NCI-H510A (cell line): Measurements from ENCODE around the gene LONP1.
"Not testable (repeated sequence)": the region's sequence is repeated elsewhere in the genome, so short reads cannot be mapped to it uniquely, and the experiment has no call there.

Experiments used
- DNase-seq: peaks from one replicate; lab custom pipeline; 2025; lab: John Stamatoyannopoulos, UW

The LONP1 gene

DNA sequence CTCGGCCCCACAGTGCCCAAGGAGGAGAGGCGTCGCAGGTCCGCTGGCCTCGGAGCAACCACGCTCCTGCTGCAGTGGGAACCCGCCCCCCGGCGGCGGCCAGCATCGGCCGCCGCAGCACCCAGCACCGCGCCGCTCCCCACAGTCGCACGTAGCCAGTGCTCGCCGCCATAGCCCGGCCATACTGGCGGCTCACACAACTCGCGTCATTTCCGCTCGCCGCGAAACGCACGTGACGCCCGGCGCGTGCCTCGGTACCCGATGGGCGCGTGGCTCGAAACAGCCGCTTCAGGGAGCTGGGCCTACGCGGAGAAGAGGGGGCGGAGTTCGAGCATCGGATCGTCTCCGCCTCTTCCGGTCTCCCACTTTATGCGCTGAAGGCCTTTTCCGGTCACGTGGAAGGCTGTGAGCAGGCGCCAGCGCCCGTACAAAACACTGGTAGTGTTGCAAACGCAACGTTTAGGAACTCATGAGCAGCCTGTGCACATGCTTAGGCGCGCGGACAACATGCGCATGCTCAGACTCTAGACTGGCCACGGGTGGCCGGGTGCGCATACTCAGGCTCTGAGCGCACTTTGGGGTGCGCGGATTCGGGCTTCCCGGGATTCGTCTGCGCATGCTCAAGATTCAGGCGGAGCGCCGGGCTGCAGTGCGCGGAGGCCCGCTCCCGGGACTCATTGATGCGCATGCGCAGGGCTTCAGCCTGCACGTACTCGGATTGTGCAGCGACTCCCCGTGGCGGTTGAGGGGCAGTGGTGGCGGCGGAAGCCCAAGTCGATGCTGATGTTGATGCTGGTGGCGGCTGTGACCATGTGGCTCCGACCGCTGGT lies at the start of gene LONP1, which contains the start of gene CATSPERD:
LONP1 (minus strand) TSS at position 186 of the 830 bp plus-strand sequence; CDS start at position 172, 14 bp downstream.
CATSPERD (plus strand) TSS at position 677 of the 830 bp plus-strand sequence; CDS start at position 778, 101 bp downstream.
- peak; percentile 99 for DNase-seq

DNA sequence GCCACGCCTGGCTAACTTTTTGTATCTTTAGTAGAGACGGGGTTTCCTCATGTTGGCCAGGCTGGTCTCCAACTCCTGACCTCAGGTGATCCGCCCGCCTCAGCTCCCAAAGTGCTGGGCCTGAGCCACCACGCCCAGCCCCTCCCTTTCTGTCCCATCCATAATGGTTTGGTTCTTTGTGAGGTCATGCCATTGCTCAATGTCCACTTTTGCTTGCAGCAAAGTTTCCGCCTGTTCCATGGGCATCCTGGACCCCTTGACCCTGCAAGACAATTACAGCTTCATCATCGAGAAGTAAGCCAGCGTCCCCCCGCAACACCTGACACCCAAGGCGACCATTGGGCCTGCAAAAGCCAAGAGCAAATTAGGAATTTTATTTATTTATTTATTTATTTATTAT lies 48.0 kb upstream of the LONP1 start:
- no peak for DNase-seq

GRCh38 chr19:5765220-5765619 lies 45.3 kb upstream of the LONP1 start:
- no peak for DNase-seq

GRCh38 chr19:5762608-5763217 lies 42.8 kb upstream of the LONP1 start:
- DNase-seq = no peak

- no peak for DNase-seq
Measured at GRCh38 chr19:5753743-5754142, 33.8 kb upstream of the LONP1 start.

GRCh38 chr19:5751709-5752108 lies 31.8 kb upstream of the LONP1 start:
- no peak for DNase-seq

DNA sequence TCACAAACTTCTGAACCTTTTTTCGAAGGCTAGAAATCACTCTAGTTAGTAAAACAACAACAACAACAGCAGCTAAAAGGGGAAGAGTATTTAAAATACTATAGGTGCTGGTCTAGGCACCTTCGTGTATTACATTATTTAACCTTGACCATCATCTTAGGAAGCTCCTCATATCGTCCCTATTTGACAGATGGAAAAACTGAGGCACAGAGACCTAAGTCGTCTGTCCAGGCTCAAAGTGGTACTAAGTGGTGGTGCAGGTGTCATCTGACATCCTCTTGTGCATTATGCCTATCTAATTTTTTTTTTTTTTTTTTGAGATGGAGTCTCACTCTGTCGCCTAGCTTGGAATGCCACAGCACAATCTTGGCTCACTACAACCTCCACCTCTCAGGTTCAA lies 29.6 kb upstream of the LONP1 start:
- DNase-seq = no peak

GRCh38 chr19:5748920-5749319 lies 29.0 kb upstream of the LONP1 start:
- DNase-seq = not testable (repeated sequence)

DNA sequence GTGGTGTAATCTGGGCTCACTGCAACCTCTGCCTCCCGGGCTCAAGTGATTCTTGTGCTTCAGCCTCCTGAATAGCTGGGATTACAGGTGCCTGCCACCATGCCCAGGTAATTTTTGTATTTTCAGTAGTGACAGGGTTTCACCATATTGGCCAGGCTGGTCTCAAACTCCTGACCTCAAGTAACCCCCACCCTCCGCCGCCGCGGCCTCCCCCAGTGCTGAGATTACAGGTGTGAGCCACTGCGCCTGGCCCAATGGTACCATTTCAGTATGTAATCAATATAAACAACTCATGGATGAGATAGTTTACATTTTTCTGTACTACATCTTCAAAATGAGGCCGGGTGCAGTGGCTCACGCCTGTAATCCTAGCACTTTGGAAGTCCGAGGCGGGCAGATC lies 25.1 kb upstream of the LONP1 start:
- DNase-seq = not testable (repeated sequence)

- no peak for DNase-seq
Measured at GRCh38 chr19:5743630-5744029, 23.7 kb upstream of the LONP1 start.

DNA sequence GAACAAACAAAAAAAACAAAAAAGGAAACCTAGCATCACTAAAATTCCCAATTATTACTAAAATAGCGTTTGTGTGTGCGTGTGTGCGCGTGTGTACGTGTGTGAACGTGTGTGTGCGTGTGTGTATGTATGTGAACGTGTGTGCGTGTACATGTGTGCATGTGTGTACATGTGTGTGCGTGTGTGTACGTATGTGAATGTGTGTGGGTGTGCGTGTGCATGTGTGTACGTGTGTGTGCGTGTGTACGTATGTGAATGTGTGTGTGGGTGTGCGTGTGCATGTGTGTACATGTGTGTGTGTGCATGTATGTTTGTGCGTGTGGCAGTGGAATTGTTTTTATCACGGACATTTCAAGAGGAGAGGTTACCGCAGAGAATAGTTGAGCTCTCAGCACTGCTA lies 22.1 kb upstream of the LONP1 start:
- no peak for DNase-seq

- no peak for DNase-seq
Measured at GRCh38 chr19:5738423-5738822, 18.5 kb upstream of the LONP1 start.

GRCh38 chr19:5733172-5733571 lies 13.2 kb upstream of the LONP1 start:
- DNase-seq = not testable (repeated sequence)

DNA sequence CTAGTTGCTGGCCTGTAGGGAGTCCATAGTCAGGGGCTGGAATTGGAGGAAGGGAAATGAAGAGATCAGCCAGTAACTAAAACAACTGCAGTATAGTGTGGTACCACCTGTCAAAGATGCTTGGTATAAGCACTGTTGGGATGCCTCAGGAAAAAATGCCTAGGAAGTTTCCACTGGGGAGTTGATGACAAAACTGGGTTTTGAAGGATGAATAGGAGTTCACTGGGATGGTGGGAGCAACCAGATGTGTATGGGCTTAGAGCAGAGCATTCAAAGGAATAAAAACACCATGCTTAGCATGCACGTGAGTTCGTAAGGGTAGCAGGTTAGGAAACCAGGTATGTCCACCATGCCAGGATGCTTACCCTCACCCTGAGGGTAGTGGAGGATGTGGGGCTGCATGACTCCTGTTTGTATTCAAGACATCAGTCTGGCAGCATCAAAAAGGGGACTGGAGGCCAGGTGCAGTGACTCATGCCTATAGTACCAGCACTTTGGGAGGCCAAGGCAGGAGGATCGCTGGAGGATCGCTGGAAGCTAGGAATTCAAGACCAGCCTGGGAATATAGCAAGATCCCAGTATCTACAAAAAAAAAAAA lies 7.6 kb upstream of the LONP1 start:
- DNase-seq = no peak

DNA sequence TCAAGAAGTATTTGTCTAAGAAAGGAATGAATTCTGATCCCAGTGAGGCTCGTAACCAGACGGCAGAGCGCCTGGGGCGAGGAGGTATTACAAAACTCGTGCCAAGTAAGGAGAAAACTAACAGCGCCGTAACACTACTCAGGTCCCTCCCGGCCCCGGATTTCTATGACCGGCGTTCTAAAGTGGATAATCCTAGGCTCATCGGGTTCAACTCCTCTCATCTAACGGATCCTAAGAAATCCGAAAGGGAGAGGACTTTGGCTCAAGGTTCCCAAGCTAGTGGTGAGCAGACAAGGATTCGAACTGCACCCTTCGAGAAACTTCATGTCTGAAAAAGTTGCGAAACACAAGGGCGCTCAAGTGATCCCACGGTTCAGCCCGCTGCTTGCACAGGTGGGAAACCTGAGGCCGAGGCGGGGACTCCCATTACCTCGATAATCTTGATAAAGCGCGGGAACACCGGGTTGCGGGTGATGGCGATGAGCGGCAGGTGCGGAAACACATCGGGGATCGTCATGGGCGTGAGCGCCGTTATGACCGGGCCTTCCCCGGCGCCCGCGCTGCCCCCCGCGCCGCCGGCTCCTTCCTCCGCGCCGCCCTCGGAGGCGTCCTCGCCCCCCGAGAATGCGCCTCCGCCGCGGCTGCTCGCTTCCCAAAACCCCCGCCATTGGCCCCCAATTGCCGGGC lies 529 bp downstream of the LONP1 start:
- no peak for DNase-seq

DNA sequence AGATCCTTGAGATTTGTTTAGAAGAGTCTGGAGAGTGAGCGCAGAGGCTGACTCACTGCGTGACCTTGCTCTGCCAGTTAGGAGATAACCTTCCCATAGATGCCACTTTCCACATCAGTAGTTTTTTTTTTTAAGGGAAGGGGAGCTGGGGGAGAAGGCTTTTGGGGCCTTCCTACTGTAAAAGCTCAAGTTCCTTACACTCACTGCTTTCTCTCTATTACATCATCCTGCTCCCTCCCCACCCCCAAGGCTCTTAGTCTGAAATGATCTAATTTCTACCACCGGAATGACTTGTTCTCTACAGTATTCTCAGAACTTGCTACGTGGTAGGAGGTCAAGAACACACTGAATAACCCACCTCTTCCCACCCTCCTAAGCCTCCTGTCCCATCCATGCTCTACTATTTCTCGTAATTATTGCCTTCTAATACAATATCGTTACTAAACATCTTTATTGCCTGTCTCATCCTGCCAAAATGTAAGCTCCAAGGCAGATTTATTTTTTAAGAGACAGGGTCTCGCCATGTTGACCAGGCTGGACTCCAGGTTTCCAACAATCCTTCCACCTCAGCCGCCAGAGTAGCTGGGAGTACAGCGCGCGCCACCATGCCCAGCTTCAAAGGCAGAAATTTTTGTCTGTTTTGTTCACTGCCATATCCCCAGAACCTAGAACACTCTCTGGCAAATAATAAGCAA lies 1.2 kb downstream of the LONP1 start:
- DNase-seq = no peak

- DNase-seq = no peak
Measured at GRCh38 chr19:5718037-5718578, 1.8 kb downstream of the LONP1 start.

DNA sequence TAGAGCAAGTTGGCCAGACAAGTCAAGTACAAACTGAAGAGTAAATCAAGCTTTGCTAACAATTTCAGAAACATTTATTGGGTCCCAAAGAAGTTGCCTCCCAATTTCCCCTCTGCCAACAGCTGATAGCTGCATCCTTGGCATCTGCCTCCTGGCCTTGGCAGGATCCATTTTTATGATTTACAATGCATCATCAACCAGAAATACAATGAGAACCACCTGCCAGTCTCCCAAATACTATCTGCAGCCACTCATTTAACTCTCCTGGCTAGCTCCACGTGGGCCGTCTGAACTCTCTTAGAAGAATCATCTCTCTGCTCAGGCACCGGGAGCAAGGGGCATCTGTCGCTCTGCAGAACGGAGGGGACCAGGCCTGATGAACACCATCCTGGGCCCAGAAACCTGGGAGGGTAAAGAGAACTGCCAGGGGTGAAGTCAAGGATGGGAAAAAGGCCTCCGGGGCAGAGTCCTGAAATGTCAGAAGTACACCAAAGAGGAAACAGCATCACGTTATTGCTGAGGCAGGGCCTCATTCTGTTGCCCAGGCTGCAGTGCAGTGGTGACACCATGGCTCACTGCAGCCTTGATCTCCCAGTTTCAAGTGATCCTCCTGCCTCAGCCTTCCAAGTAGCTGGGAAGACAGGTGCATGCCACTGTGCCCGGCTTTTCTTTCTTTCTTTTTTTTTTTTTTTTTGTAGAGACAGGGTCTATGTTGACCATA lies 2.6 kb downstream of the LONP1 start:
- DNase-seq = no peak

- no peak for DNase-seq
Measured at GRCh38 chr19:5714816-5715215, 5.1 kb downstream of the LONP1 start.

DNA sequence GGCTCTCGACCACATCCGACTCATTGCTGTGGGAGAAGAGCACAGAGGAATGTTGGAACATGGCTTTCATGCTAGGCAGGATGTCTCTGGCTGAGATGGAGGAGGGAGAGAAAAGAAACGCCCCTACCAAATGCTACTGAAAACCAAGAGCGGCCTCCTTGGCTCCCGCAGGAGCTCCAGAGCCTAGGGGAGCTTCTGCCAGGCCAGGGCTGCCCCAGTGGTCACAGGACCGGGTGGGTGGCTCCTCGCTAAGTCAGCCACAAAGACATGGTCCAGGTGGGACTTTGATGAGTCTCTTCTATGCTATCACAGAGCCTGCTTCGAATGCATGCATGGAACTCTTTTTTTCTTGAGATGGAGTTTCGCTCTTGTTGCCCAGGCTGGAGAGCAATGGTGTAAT lies 6.7 kb downstream of the LONP1 start:
- no peak for DNase-seq

- DNase-seq = no peak
Measured at GRCh38 chr19:5711713-5712161, 8.2 kb downstream of the LONP1 start.
